ENCODE results near the gene IL18BP.

Gene IL18BP

GRCh38 chr11:72003776-72004171 lies 5.1 kb downstream of the IL18BP start:
- no peaks in the 10 kb centered on the region for H3K27me3 Mint-ChIP-seq
- ATAC-seq: no peak
- H3K9me3 Mint-ChIP-seq: no peaks in the 10 kb centered on the region

GRCh38 chr11:72004515-72005346 lies 6.0 kb downstream of the IL18BP start:
- DNase-seq (no peak), ATAC-seq (no peak)
- H3K4me3 Mint-ChIP-seq: no peak overlapping the region
- H3K27ac Mint-ChIP-seq: peak overlapping the region in 1 of 2 donors; percentile 75
- no peaks in the 10 kb centered on the region for H3K27me3 Mint-ChIP-seq
- H3K9me3 Mint-ChIP-seq: no peaks in the 10 kb centered on the region
- H3K4me1 Mint-ChIP-seq: peaks cover 10% of the 10 kb centered on the region

More at GRCh38 chr11:72003776-72004171, 5.1 kb downstream of the IL18BP start:
- no peak overlapping the region for H3K4me3 Mint-ChIP-seq
- peaks cover 19% of the 10 kb centered on the region for H3K4me1 Mint-ChIP-seq
- no peak for DNase-seq
- H3K27ac Mint-ChIP-seq: peak overlapping the region in 1 of 2 donors; percentile 75

- Mint-ChIP-seq H3K4me1 (peaks cover under 1% of the 10 kb centered on the region), H3K9me3 (no peaks in the 10 kb centered on the region), H3K4me3 (peak overlapping the region in 1 of 2 donors; percentile 34), H3K27me3 (no peaks in the 10 kb centered on the region), H3K27ac (peak overlapping the region in 1 of 2 donors; percentile 60)
- DNase-seq: no peak
- ATAC-seq: no peak
Measured at GRCh38 chr11:72005347-72006260, 6.9 kb downstream of the IL18BP start.

- H3K4me3 Mint-ChIP-seq: no peak overlapping the region
- H3K27me3 Mint-ChIP-seq: no peaks in the 10 kb centered on the region
- ATAC-seq (no peak), DNase-seq (no peak)
- H3K9me3 Mint-ChIP-seq: no peaks in the 10 kb centered on the region
- peak overlapping the region in 1 of 2 donors; percentile 30 for H3K27ac Mint-ChIP-seq
- H3K4me1 Mint-ChIP-seq: no peaks in the 10 kb centered on the region
Measured at GRCh38 chr11:72006309-72007088, 7.8 kb downstream of the IL18BP start.

- Mint-ChIP-seq H3K4me1 (no peaks in the 10 kb centered on the region), H3K27ac (peak overlapping the region in 1 of 2 donors; percentile 80), H3K9me3 (no peaks in the 10 kb centered on the region), H3K4me3 (no peak overlapping the region), H3K27me3 (no peaks in the 10 kb centered on the region)
- ATAC-seq (no peak), DNase-seq (no peak)
Measured at GRCh38 chr11:72007089-72007476, 8.4 kb downstream of the IL18BP start.

GRCh38 chr11:72007587-72007986 lies 8.9 kb downstream of the IL18BP start:
- ATAC-seq (no peak), DNase-seq (no peak)
- no peaks in the 10 kb centered on the region for H3K27me3 Mint-ChIP-seq
- H3K9me3 Mint-ChIP-seq: no peaks in the 10 kb centered on the region
- H3K4me1 Mint-ChIP-seq: no peaks in the 10 kb centered on the region
- peak overlapping the region in 1 of 2 donors; percentile 95 for H3K27ac Mint-ChIP-seq
- peak overlapping the region in 1 of 2 donors; percentile 16 for H3K4me3 Mint-ChIP-seq

- DNase-seq: no peak
- no peak overlapping the region for H3K4me3 Mint-ChIP-seq
- no peaks in the 10 kb centered on the region for H3K9me3 Mint-ChIP-seq
- no peak for ATAC-seq
- H3K4me1 Mint-ChIP-seq: peaks cover 8% of the 10 kb centered on the region
- no peaks in the 10 kb centered on the region for H3K27me3 Mint-ChIP-seq
- no peak overlapping the region for H3K27ac Mint-ChIP-seq
Measured at GRCh38 chr11:72008728-72009127, 10.0 kb downstream of the IL18BP start.

GRCh38 chr11:72009156-72009555 lies 10.4 kb downstream of the IL18BP start:
- peak overlapping the region in 1 of 2 donors; percentile 9 for H3K27ac Mint-ChIP-seq

GRCh38 chr11:72010529-72011233 lies 12.0 kb downstream of the IL18BP start:
- H3K27ac Mint-ChIP-seq: peak overlapping the region in 1 of 2 donors; percentile 74
- H3K4me3 Mint-ChIP-seq: no peak overlapping the region
- no peaks in the 10 kb centered on the region for H3K27me3 Mint-ChIP-seq
- ATAC-seq (no peak), DNase-seq (no peak)
- H3K4me1 Mint-ChIP-seq: peaks cover 15% of the 10 kb centered on the region
- H3K9me3 Mint-ChIP-seq: no peaks in the 10 kb centered on the region

More at GRCh38 chr11:72009156-72009555, 10.4 kb downstream of the IL18BP start:
- no peaks in the 10 kb centered on the region for H3K27me3 Mint-ChIP-seq
- peaks cover 9% of the 10 kb centered on the region for H3K4me1 Mint-ChIP-seq
- no peak overlapping the region for H3K4me3 Mint-ChIP-seq
- no peaks in the 10 kb centered on the region for H3K9me3 Mint-ChIP-seq
- DNase-seq (no peak), ATAC-seq (no peak)

- no peak for DNase-seq
- no peak overlapping the region for H3K4me3 Mint-ChIP-seq
- H3K4me1 Mint-ChIP-seq: peaks cover 15% of the 10 kb centered on the region
- no peaks in the 10 kb centered on the region for H3K9me3 Mint-ChIP-seq
- H3K27me3 Mint-ChIP-seq: no peaks in the 10 kb centered on the region
- no peak for ATAC-seq
- no peak overlapping the region for H3K27ac Mint-ChIP-seq
Measured at GRCh38 chr11:72012091-72012630, 13.5 kb downstream of the IL18BP start.

- ATAC-seq (no peak), DNase-seq (no peak)
- Mint-ChIP-seq H3K9me3 (no peaks in the 10 kb centered on the region), H3K4me3 (peak overlapping the region in 1 of 2 donors; percentile 17), H3K4me1 (peaks cover 15% of the 10 kb centered on the region), H3K27me3 (no peaks in the 10 kb centered on the region), H3K27ac (peak overlapping the region; percentile 74 to 93)
Measured at GRCh38 chr11:72012897-72013721, 14.4 kb downstream of the IL18BP start.

GRCh38 chr11:72013765-72014711 lies 15.3 kb downstream of the IL18BP start:
- H3K27ac Mint-ChIP-seq: peak overlapping the region; percentile 19 to 93
- H3K4me3 Mint-ChIP-seq: peak overlapping the region in 1 of 2 donors; percentile 17
- ATAC-seq (no peak), DNase-seq (no peak)
- no peaks in the 10 kb centered on the region for H3K27me3 Mint-ChIP-seq
- peaks cover 15% of the 10 kb centered on the region for H3K4me1 Mint-ChIP-seq
- no peaks in the 10 kb centered on the region for H3K9me3 Mint-ChIP-seq
